PC-9 (cell line): ENCODE data around the gene MEIS2. TPM values are rescaled to one million over a fixed set of nuclear protein-coding genes. Genes with fewer than 3 reads are reported as not detected.

Experiments
- BruUV-seq: library from RNA; stranded (reverse); fragments of 400-500 nt; replicated peaks from 2 replicates; lab custom pipeline; 2021; lab: Mats Ljungman, UMichigan
- CTCF ChIA-PET: fragments of 300-600 bp; sonication (Branson Sonifier 250); formaldehyde crosslinking; loops from one replicate; lab custom pipeline; 2022; ENCODE audit warnings: antibody characterized with exemption; lab: Charles Lee
- POLR2A ChIA-PET: fragments of 300-600 bp; sonication (Branson Sonifier 250); formaldehyde crosslinking; loops from one replicate; lab custom pipeline; 2022; ENCODE audit warnings: antibody characterized with exemption; ENCODE audit not compliant: unreplicated experiment; lab: Charles Lee
- DNase-seq, 2 experiments: peaks; one replicate each; pipeline versions ENCODE4 v3.0.0 to v3.0.0-alpha.2; 2015 to 2022; ENCODE audit warnings: mixed read lengths in 1 of 2
- H2AFZ ChIP-seq: fragments of 200-600 bp; sonication (generic); 2 replicates; pipeline ENCODE4 v1.8.1; 2017; ENCODE audit warnings: antibody characterized with exemption
- H3F3A ChIP-seq: fragments of 200-600 bp; sonication (generic); 2 replicates; pipeline ENCODE4 v1.8.1; 2017; ENCODE audit warnings: antibody characterized with exemption, mild to moderate bottlenecking, low read depth; ENCODE audit not compliant: insufficient read depth
- H3K27ac ChIP-seq: fragments of 200-600 bp; sonication (generic); 2 replicates; pipeline ENCODE4 v1.6.1; 2016; ENCODE audit warnings: mixed run types
- H3K27me3 ChIP-seq: fragments of 200-600 bp; sonication (generic); 2 replicates; pipeline ENCODE4 v1.6.1; 2016; ENCODE audit warnings: low read depth, mixed run types; ENCODE audit not compliant: insufficient read depth
- H3K36me3 ChIP-seq: fragments of 200-600 bp; sonication (generic); 2 replicates; pipeline ENCODE4 v1.6.1; 2016; ENCODE audit warnings: low read depth, mixed run types
- H3K4me1 ChIP-seq: fragments of 200-600 bp; sonication (generic); replicated peaks from 2 replicates; pipeline ENCODE4 v1.6.1; 2016; ENCODE audit warnings: mixed run types; ENCODE audit not compliant: insufficient read depth
- H3K4me2 ChIP-seq: fragments of 200-600 bp; sonication (generic); 2 replicates; pipeline ENCODE4 v1.6.1; 2017; ENCODE audit warnings: mixed run types
- H3K4me3 ChIP-seq: fragments of 200-600 bp; sonication (generic); 2 replicates; pipeline ENCODE4 v1.6.1; 2016; ENCODE audit warnings: mixed run types
- H3K79me2 ChIP-seq: fragments of 200-600 bp; sonication (generic); 2 replicates; pipeline ENCODE4 v1.6.1; 2017; ENCODE audit warnings: low read depth, mixed run types
- H3K9me2 ChIP-seq: fragments of 200-600 bp; sonication (generic); 2 replicates; pipeline ENCODE4 v1.8.1; 2017; ENCODE audit warnings: mild to moderate bottlenecking; ENCODE audit not compliant: insufficient read depth
- H3K9me3 ChIP-seq: fragments of 200-600 bp; sonication (generic); 2 replicates; pipeline ENCODE4 v1.8.1; 2016; ENCODE audit warnings: low read depth; ENCODE audit not compliant: insufficient read depth
- H4K20me1 ChIP-seq: fragments of 200-600 bp; sonication (generic); 2 replicates; pipeline ENCODE4 v1.8.1; 2017; ENCODE audit not compliant: insufficient read depth
- EZH2 ChIP-seq: fragments of 200-600 bp; sonication (generic); IDR thresholded peaks from 2 replicates; pipeline ENCODE4 v1.8.0; 2017; ENCODE audit warnings: antibody characterized with exemption, low read depth
- intact Hi-C: fragments of 100-400 bp; cut with micrococcal nuclease; formaldehyde crosslinking; loops from one replicate; pipeline ENCODE4 v1.10.0; 2022; ENCODE audit not compliant: unreplicated experiment
- total RNA-seq: library from RNA; stranded (reverse); gene quantifications from 2 replicates; pipeline ENCODE4 v1.2.3, GENCODE V29; 2021
- TF ChIP-seq, protein P1 (sequence below): fragments of 200-600 bp; sonication (generic); conservative IDR thresholded peaks from 2 replicates; pipeline ENCODE4 v1.6.1; 2017; ENCODE audit warnings: mixed run types, antibody characterized with exemption, mild to moderate bottlenecking, moderate library complexity

MEIS2 gene
- total RNA-seq, 1 experiment from 2014 or later, result 29.1 TPM

GRCh38 chr15:37057831-37058230, 42.5 kb downstream of the MEIS2 start:
- TF ChIP-seq EZH2, result no peak
- TF ChIP-seq, protein P1, sequence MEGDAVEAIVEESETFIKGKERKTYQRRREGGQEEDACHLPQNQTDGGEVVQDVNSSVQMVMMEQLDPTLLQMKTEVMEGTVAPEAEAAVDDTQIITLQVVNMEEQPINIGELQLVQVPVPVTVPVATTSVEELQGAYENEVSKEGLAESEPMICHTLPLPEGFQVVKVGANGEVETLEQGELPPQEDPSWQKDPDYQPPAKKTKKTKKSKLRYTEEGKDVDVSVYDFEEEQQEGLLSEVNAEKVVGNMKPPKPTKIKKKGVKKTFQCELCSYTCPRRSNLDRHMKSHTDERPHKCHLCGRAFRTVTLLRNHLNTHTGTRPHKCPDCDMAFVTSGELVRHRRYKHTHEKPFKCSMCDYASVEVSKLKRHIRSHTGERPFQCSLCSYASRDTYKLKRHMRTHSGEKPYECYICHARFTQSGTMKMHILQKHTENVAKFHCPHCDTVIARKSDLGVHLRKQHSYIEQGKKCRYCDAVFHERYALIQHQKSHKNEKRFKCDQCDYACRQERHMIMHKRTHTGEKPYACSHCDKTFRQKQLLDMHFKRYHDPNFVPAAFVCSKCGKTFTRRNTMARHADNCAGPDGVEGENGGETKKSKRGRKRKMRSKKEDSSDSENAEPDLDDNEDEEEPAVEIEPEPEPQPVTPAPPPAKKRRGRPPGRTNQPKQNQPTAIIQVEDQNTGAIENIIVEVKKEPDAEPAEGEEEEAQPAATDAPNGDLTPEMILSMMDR, result no peak
- ChIA-PET POLR2A (interaction anchor here (0.5 to 0.7 kb wide), 2 partner anchors 11 to 234 kb away, joined by 5 to 11 read pairs; no protein-coding TSS in a partner anchor), CTCF (no interaction called here)
- peaks cover 4% of the 10 kb centered on the region for H3K36me3 ChIP-seq
- intact Hi-C loops, result loop anchor here (2.0 kb wide), 1 partner anchor 43 kb away; the partner anchor contains the start of gene MEIS2
- H3F3A ChIP-seq, result peaks cover 9% of the 10 kb centered on the region
- H3K27ac ChIP-seq, result no peak overlapping the region
- H3K4me2 ChIP-seq, result peak overlapping the region; percentile 58; the same call in 1 of the 2 replicates
- H4K20me1 ChIP-seq, result no peaks in the 10 kb centered on the region
- no peaks in the 10 kb centered on the region for H3K27me3 ChIP-seq
- H3K9me3 ChIP-seq, result no peaks in the 10 kb centered on the region
- no peaks in the 10 kb centered on the region for H3K9me2 ChIP-seq
- H3K79me2 ChIP-seq, result no peaks in the 10 kb centered on the region
- peaks cover 57% of the 10 kb centered on the region for H3K4me1 ChIP-seq
- no peak overlapping the region for H3K4me3 ChIP-seq
- no peak overlapping the region for H2AFZ ChIP-seq
- no peak for DNase-seq
- BruUV-seq, result no TSS peak

DNA sequence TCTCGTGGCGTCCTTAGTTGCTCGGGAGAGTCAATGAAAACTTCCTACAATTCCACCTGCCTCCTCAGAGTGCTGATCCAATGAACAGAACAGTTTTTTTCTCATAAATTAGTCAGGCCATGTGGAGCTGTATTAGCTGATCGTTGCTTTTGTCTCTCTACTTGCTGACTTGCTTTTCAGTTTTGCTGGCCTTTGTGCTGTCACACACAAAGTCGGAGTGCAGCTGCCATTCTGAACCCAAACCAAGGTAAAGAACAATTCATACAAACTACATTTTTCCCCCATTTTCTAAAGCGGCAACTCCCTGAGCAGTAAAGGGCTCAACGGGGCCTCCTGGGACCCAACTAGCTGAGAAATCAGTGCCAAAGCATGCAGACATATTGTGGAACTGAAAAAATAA, 43.1 kb downstream of the MEIS2 start:
- intact Hi-C loops, result no loop called here
- H3K4me2 ChIP-seq, result no peak overlapping the region
- no peaks in the 10 kb centered on the region for H3K9me3 ChIP-seq
- no peaks in the 10 kb centered on the region for H3K79me2 ChIP-seq
- no peak overlapping the region for H3K4me3 ChIP-seq
- peaks cover 51% of the 10 kb centered on the region for H3K4me1 ChIP-seq
- TF ChIP-seq EZH2, result no peak
- TF ChIP-seq, protein P1, result no peak
- no peak for DNase-seq
- H3K27ac ChIP-seq, result no peak overlapping the region
- no peaks in the 10 kb centered on the region for H4K20me1 ChIP-seq
- no peaks in the 10 kb centered on the region for H3K9me2 ChIP-seq
- ChIA-PET POLR2A (no interaction called here), CTCF (no interaction called here)
- no peaks in the 10 kb centered on the region; the same call in none of the 2 replicates for H3K36me3 ChIP-seq
- no peaks in the 10 kb centered on the region for H3K27me3 ChIP-seq
- no peak overlapping the region for H2AFZ ChIP-seq
- H3F3A ChIP-seq, result peaks cover 6% of the 10 kb centered on the region
- no TSS peak for BruUV-seq

- H3K9me2 ChIP-seq, result no peaks in the 10 kb centered on the region
- no peak for DNase-seq
- CTCF ChIA-PET, result no interaction called here
- H2AFZ ChIP-seq, result no peak overlapping the region
- H3K36me3 ChIP-seq, result peaks cover 2% of the 10 kb centered on the region
- BruUV-seq, result no TSS peak
- intact Hi-C loops, result no loop called here
- H3K9me3 ChIP-seq, result no peaks in the 10 kb centered on the region
- H3K79me2 ChIP-seq, result no peaks in the 10 kb centered on the region
- no peak overlapping the region for H3K4me3 ChIP-seq
- TF ChIP-seq, protein P1, result no peak
- no peak for TF ChIP-seq EZH2
- 0 out of 2 replicates have a peak overlapping the region, but pooled peaks have one; percentile 17 for H3K27ac ChIP-seq
- POLR2A ChIA-PET, result no interaction called here
- peaks cover 3% of the 10 kb centered on the region; the same call in 1 of the 2 replicates for H3F3A ChIP-seq
- peaks cover 43% of the 10 kb centered on the region for H3K4me1 ChIP-seq
- no peaks in the 10 kb centered on the region for H4K20me1 ChIP-seq
- 0 out of 2 replicates have a peak overlapping the region, but pooled peaks have one; percentile 16 for H3K4me2 ChIP-seq
- no peaks in the 10 kb centered on the region for H3K27me3 ChIP-seq
Observed at GRCh38 chr15:37056177-37057121, 43.9 kb downstream of the MEIS2 start.
